WTC11 (cell line): ENCODE data around the gene ETV3.

Source experiments
- CREM ChIP-seq: sonication (generic); formaldehyde crosslinking; IDR thresholded peaks from 2 replicates; pipeline ENCODE4 v1.8.1; 2022; ENCODE audit warnings: mild to moderate bottlenecking, missing genetic modification reagents, moderate library complexity
- CTCF ChIP-seq: fragments of 200-600 bp; IDR thresholded peaks from 2 replicates; pipeline ENCODE4 v1.8.0; 2022; ENCODE audit warnings: antibody characterized with exemption
- ELF4 ChIP-seq: sonication (generic); formaldehyde crosslinking; IDR thresholded peaks from 2 replicates; pipeline ENCODE4 v1.8.1; 2022; ENCODE audit warnings: low read depth, mild to moderate bottlenecking, moderate library complexity, missing genetic modification reagents
- FOXK1 ChIP-seq: sonication (generic); formaldehyde crosslinking; IDR thresholded peaks from 2 replicates; pipeline ENCODE4 v1.8.0; 2022; ENCODE audit warnings: mild to moderate bottlenecking, moderate library complexity, missing genetic modification reagents
- GABPB1 ChIP-seq: sonication (generic); formaldehyde crosslinking; IDR thresholded peaks from 2 replicates; pipeline ENCODE4 v1.8.1; 2023; ENCODE audit warnings: mild to moderate bottlenecking, missing genetic modification reagents
- JAZF1 ChIP-seq: fragments of 250-450 bp; sonication (Bioruptor Pico); IDR thresholded peaks from 2 replicates; pipeline ENCODE4 v1.9.0; 2021; ENCODE audit warnings: moderate library complexity, mild to moderate bottlenecking, inconsistent platforms
- NFYB ChIP-seq: sonication (generic); formaldehyde crosslinking; conservative IDR thresholded peaks from 2 replicates; pipeline ENCODE4 v1.8.0; 2022; ENCODE audit warnings: low read depth, missing genetic modification reagents
- TEAD4 ChIP-seq: sonication (generic); formaldehyde crosslinking; IDR thresholded peaks from 2 replicates; pipeline ENCODE4 v1.8.0; 2022; ENCODE audit warnings: mild to moderate bottlenecking, missing genetic modification reagents
- USF2 ChIP-seq: sonication (generic); formaldehyde crosslinking; IDR thresholded peaks from 2 replicates; pipeline ENCODE4 v1.8.1; 2023; ENCODE audit warnings: mild to moderate bottlenecking, missing genetic modification reagents, moderate library complexity
- ZNF138 ChIP-seq: sonication (generic); formaldehyde crosslinking; conservative IDR thresholded peaks from 2 replicates; pipeline ENCODE4 v1.8.1; 2022; ENCODE audit warnings: mild to moderate bottlenecking, moderate library complexity, missing genetic modification reagents
- TF ChIP-seq, protein P1 (sequence below): sonication (generic); formaldehyde crosslinking; IDR thresholded peaks from 2 replicates; pipeline ENCODE4 v1.8.0; 2022; ENCODE audit warnings: mild to moderate bottlenecking, missing genetic modification reagents
- TF ChIP-seq, protein P2 (sequence below): sonication (generic); formaldehyde crosslinking; IDR thresholded peaks from 2 replicates; pipeline ENCODE4 v1.8.1; 2023; ENCODE audit warnings: mild to moderate bottlenecking, moderate library complexity, missing genetic modification reagents
- TF ChIP-seq, protein P3 (sequence below): sonication (generic); formaldehyde crosslinking; conservative IDR thresholded peaks from 2 replicates; pipeline ENCODE4 v1.8.1; 2022; ENCODE audit warnings: mild to moderate bottlenecking, missing genetic modification reagents

DNA sequence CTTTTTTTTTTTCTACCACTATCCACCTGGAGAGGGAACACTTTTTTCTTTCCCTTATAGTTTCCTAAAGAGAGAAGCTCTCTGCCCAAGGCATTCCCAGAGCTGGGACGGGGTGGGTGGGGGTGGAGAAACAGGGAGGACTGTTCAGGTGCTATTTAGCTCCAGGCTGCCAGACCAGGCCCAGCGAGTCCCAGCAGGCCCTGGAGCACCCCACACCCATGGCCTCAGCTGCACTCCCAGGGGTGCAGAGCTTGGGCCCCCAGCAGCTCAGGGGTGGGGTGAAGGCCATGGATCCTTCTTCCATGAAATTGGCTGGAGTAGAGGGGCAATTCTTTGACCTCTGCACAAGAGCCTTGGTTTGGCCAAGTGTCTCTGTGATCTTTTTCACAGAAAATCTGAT is 42.6 kb downstream of the ETV3 start:
- no peak for TF ChIP-seq JAZF1 (CRISPR knock-in tag)
- no peak for TF ChIP-seq CTCF
- TF ChIP-seq USF2 (CRISPR knock-in tag), result no peak
- no peak for TF ChIP-seq ZNF138 (CRISPR knock-in tag)
- TF ChIP-seq, protein P1, sequence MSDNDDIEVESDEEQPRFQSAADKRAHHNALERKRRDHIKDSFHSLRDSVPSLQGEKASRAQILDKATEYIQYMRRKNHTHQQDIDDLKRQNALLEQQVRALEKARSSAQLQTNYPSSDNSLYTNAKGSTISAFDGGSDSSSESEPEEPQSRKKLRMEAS (CRISPR knock-in tag), result no peak
- no peak for TF ChIP-seq GABPB1 (CRISPR knock-in tag)
- no peak for TF ChIP-seq CREM (CRISPR knock-in tag)
- no peak for TF ChIP-seq NFYB
- TF ChIP-seq TEAD4 (CRISPR knock-in tag), result no peak
- no peak for TF ChIP-seq ELF4 (CRISPR knock-in tag)
- TF ChIP-seq, protein P2, sequence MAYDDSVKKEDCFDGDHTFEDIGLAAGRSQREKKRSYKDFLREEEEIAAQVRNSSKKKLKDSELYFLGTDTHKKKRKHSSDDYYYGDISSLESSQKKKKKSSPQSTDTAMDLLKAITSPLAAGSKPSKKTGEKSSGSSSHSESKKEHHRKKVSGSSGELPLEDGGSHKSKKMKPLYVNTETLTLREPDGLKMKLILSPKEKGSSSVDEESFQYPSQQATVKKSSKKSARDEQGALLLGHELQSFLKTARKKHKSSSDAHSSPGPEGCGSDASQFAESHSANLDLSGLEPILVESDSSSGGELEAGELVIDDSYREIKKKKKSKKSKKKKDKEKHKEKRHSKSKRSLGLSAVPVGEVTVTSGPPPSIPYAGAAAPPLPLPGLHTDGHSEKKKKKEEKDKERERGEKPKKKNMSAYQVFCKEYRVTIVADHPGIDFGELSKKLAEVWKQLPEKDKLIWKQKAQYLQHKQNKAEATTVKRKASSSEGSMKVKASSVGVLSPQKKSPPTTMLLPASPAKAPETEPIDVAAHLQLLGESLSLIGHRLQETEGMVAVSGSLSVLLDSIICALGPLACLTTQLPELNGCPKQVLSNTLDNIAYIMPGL (CRISPR knock-in tag), result no peak
- TF ChIP-seq, protein P3, sequence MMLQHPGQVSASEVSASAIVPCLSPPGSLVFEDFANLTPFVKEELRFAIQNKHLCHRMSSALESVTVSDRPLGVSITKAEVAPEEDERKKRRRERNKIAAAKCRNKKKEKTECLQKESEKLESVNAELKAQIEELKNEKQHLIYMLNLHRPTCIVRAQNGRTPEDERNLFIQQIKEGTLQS (CRISPR knock-in tag), result no peak
- TF ChIP-seq FOXK1 (CRISPR knock-in tag), result no peak
